GM10248 (cell line): ENCODE results near the gene DNAJB11.

Experiments
- CTCF ChIA-PET: fragments of 300-600 bp; sonication (Branson Sonifier 250); formaldehyde crosslinking; extraction: SDS; loops from one replicate; lab custom pipeline; 2021; ENCODE audit warnings: antibody characterized with exemption; lab: Yijun Ruan, JAX
- POLR2A ChIA-PET: fragments of 350-650 bp; sonication (Branson Sonifier 250); formaldehyde crosslinking; extraction: SDS; loops from one replicate; lab custom pipeline; 2020; ENCODE audit warnings: antibody characterized with exemption; lab: Yijun Ruan, JAX
- DNase-seq: peaks from one replicate; pipeline ENCODE4 v3.0.0; 2012; ENCODE audit errors: extremely low spot score
- CTCF ChIP-seq: IDR thresholded peaks from 2 replicates; pipeline ENCODE4 v1.5.1; 2012; ENCODE audit warnings: mild to moderate bottlenecking, low read depth; ENCODE audit errors: extremely low read depth, missing control alignments, control extremely low read depth

Gene DNAJB11

GRCh38 chr3:186534113-186534669, 36.3 kb upstream of the DNAJB11 start:
- CTCF ChIA-PET = interaction anchor here (0.9 to 14.2 kb wide), 12 partner anchors 7 to 591 kb away, joined by 3 to 356 read pairs (median 9); partner anchors contain the start of gene ETV5
- POLR2A ChIA-PET = interaction anchor here (0.6 to 2.2 kb wide), 7 partner anchors 8 to 269 kb away, joined by 3 to 10 read pairs (median 6); partner anchors contain the start of gene DNAJB11
- no peak for TF ChIP-seq CTCF
- peak; percentile 64 for DNase-seq

- TF ChIP-seq CTCF = no peak
- ChIA-PET CTCF (interaction anchor here (1.0 to 14.2 kb wide), 10 partner anchors 10 to 594 kb away, joined by 3 to 356 read pairs (median 42); no protein-coding TSS in a partner anchor), POLR2A (interaction anchor here (0.6 kb wide), 1 partner anchor 67 kb away, joined by 3 read pairs; no protein-coding TSS in a partner anchor)
- no peak for DNase-seq
Observed at GRCh38 chr3:186536883-186537844, 33.4 kb upstream of the DNAJB11 start.

- CTCF ChIA-PET = interaction anchor here (0.6 to 14.2 kb wide), 32 partner anchors 11 to 595 kb away, joined by 3 to 356 read pairs (median 8); no protein-coding TSS in a partner anchor
- DNase-seq = peak; percentile 33
- POLR2A ChIA-PET = interaction anchor here (0.9 kb wide), 1 partner anchor 10 kb away, joined by 3 read pairs; no protein-coding TSS in a partner anchor
- no peak for TF ChIP-seq CTCF
Observed at GRCh38 chr3:186538779-186539178, 31.7 kb upstream of the DNAJB11 start.

- peak; percentile 70 for TF ChIP-seq CTCF
- DNase-seq = peak; percentile 52
- ChIA-PET CTCF (interaction anchor here (0.6 to 14.2 kb wide), 89 partner anchors 8 to 613 kb away, joined by 3 to 356 read pairs (median 5); partner anchors contain the start of genes DGKG, DNAJB11 and TBCCD1), POLR2A (interaction anchor here (1.4 to 1.7 kb wide), 2 partner anchors 11 to 30 kb away, joined by 4 to 5 read pairs; partner anchors contain the start of gene DNAJB11)
Observed at GRCh38 chr3:186540221-186540834, 30.2 kb upstream of the DNAJB11 start.

GRCh38 chr3:186540835-186541226, 29.7 kb upstream of the DNAJB11 start:
- TF ChIP-seq CTCF = no peak
- CTCF ChIA-PET = interaction anchor here (0.6 to 14.2 kb wide), 72 partner anchors 8 to 613 kb away, joined by 3 to 356 read pairs (median 5); partner anchors contain the start of genes DNAJB11 and TBCCD1
- POLR2A ChIA-PET = interaction anchor here (1.4 to 1.7 kb wide), 2 partner anchors 12 to 29 kb away, joined by 4 to 5 read pairs; partner anchors contain the start of gene DNAJB11
- DNase-seq = no peak
